ENCODE data around the gene RASSF6.
"Not testable (repeated sequence)": the region's sequence is repeated elsewhere in the genome, so short reads cannot be mapped to it uniquely, and the experiment has no call there.

Gene RASSF6, protein sequence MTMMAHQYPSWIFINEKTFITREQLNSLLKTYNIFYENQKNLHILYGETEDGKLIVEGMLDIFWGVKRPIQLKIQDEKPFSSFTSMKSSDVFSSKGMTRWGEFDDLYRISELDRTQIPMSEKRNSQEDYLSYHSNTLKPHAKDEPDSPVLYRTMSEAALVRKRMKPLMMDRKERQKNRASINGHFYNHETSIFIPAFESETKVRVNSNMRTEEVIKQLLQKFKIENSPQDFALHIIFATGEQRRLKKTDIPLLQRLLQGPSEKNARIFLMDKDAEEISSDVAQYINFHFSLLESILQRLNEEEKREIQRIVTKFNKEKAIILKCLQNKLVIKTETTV

GRCh38 chr4:73620115-73620792, at the start of gene RASSF6:
Gene RASSF6, minus strand, starts transcription at chr4:73620436. Its CDS starts 8,641 bp downstream, at chr4:73611795.
- DNase-seq = no peak

DNA sequence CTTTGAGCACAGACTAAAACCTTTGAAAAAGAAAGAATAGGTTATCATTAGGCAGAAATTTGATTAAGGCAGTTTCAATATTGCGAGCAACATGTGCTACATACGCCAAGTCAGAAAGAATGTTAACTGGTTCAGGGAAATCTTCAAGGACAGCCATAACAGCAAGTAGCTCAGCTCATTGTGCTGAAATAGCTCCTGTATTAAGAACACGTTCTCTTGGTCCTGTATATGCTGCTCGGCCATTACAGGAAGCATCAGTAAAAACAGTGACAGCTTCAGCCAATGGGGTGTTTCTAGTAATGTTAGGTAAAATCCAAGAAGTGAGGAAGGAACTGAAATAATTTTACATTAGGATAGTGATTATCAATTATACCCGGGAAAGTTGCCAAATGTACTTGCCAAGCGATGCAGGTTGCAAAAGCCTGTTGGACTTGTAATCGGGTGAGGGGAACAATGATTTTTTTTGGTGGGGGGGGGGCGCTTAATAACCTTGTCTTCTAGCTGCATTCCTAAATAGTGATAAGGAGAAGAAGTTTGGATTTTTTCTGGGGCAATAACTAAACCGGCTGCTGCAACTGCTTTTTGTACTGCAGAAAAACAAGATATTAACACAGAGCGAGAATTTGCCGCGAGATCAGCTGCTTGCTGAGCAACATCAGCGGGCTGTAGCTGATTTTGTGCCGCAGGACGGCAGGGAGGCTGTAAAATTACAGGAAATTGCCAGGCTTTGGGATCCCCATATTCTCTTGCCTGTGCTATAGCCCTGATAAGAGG, 49.4 kb upstream of the RASSF6 start:
- no peak for DNase-seq

DNA sequence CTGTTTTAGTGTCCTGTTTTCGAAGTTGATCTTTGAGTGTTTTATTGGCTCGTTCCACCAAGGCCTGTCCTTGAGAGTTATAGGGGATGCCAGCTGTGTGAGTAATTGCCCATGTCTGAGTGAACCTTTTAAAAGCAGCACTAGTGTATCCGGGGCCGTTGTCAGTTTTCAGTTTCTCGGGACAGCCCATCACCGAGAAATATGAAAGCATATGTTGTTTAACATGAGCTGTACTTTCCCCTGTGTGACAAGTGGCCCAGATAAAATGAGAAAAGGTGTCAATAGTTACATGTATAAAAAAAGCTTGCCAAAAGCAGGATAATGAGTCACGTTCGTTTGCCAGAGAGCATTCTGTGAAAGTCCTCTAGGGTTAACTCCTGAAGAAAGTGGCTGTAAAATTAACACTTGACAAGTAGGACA, 48.6 kb upstream of the RASSF6 start:
- no peak for DNase-seq

GRCh38 chr4:73665924-73666323, 45.7 kb upstream of the RASSF6 start:
- DNase-seq = not testable (repeated sequence)

DNA sequence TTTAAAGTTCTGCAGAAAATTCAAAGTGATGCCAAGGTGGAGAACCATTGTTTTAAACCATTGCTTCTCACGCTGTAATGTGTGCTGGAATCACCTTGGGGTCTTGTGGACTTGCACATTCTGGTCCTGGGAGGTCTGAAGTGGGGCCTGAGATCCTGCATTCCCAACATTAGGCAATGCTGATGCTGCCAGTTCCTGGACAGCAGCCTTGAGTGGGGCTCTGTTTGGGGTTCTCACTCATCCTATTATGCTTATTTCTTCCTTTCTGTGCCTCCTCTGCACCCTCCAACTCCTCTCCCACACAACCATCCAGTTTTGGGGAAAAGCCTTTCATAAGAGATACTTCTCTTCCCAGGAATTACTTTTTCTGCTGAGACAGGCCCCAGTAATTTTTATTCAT, 44.2 kb upstream of the RASSF6 start:
- DNase-seq = no peak

- no peak for DNase-seq
Measured at GRCh38 chr4:73663576-73663975, 43.3 kb upstream of the RASSF6 start.

DNA sequence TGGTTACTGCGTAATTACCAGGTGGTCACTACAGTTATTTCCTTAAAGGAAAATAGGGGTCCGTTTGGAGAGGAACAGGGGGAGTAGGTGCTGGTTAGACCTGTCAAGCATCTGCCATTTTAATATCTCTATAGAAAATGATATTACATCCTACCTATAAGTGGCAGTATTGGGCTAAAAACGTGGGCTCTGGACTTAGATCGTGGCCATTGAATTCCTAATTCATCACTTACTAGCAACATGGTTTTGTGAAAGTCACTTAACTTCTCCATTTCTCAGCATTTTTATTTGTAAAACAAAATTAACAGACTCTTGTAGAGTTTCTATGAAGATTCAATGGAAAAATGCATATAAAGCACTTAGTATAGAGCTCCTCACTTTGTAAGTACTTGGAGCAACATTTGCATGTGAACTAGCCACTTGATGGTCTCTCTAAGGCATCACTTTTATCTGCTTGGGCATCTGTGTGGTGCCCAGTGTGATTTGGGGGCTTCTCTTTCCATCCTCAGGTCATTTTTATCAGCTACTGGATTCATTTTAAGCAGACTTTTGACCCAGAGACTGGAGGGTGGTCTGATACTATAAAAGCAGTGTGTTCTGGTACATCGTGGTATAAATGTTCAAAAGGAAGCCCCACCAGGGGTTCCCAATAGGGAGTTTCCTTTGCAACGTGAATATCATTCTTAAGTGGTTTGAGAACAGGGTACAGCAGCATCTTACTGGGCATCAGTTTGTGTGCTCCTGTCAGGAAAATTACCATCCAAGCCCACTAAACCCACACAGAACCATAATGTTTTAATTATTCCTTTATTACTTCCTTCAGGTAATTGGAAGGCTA, 42.7 kb upstream of the RASSF6 start:
- DNase-seq = no peak

- DNase-seq = peak; percentile 12
Measured at GRCh38 chr4:73661646-73662119, 41.4 kb upstream of the RASSF6 start.

- no peak for DNase-seq
Measured at GRCh38 chr4:73660808-73661207, 40.6 kb upstream of the RASSF6 start.

DNA sequence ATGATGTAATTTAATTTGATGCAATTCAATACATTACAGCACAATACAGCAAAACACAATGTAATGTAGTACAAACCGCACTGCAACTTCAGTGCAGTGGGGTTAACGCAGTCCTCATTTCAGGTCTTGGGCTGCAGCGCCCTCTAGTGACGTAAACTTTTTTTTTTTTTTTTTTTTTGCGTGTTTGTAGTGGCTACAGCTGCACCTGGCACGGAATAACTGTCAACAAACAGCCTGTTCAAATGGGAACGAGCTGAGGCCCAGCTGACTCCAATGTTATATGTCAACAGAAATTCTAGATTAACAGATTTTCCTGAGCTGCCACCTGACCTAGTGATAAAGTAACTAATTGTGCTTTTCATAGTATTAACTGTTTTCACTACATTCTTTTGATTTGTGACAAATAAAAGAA, 33.5 kb upstream of the RASSF6 start:
- DNase-seq = no peak

- no peak for DNase-seq
Measured at GRCh38 chr4:73650250-73650649, 30.0 kb upstream of the RASSF6 start.

DNA sequence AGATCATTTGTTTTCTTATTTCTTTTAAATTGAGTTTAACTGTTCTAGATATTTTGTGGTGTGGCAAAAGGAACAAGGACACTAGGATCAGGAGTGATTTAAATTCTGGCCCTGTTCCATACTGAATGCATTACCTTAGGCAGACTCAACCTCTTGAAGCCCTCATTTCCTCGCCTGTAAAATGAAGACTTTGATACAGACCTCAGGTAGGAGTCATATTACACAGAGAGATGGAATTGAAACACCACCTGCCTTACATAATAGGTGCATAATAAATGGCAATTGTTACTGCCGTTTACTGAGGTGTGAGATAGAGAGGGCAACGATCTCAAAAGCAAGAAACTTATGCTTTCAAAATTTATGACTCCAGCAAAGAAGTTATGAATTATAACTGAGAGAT, 28.2 kb upstream of the RASSF6 start:
- DNase-seq = no peak

GRCh38 chr4:73646117-73646516, 25.9 kb upstream of the RASSF6 start:
- no peak for DNase-seq

GRCh38 chr4:73631565-73632226, 11.5 kb upstream of the RASSF6 start:
- DNase-seq = no peak

GRCh38 chr4:73628834-73629233, 8.6 kb upstream of the RASSF6 start:
- DNase-seq = not testable (repeated sequence)

DNA sequence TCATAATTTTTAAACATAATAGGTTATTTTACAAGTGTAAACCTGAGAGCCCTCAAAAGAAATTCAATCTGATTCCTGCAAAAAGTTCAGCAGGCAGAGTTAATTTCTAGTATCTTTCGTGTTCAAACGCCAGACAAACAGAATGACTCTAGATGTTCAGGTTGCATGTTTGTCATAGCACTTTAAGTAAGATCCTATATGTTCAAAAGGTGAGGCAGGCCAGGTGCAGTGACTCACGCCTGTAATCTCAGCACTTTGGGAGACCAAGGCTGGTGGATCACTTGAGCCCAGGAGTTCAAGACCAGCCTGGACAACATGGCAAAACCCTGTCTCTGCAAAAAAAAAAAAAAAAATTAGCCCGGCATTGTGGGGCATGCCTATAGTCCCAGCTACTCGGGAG, 1.1 kb upstream of the RASSF6 start:
- no peak for DNase-seq

- DNase-seq = no peak
Measured at GRCh38 chr4:73619346-73619745, 890 bp downstream of the RASSF6 start.

- DNase-seq = no peak
Measured at GRCh38 chr4:73617256-73617655, 3.0 kb downstream of the RASSF6 start.

- no peak for DNase-seq
Measured at GRCh38 chr4:73615613-73616012, 4.6 kb downstream of the RASSF6 start.

GRCh38 chr4:73614311-73614867, 5.8 kb downstream of the RASSF6 start:
- no peak for DNase-seq

DNA sequence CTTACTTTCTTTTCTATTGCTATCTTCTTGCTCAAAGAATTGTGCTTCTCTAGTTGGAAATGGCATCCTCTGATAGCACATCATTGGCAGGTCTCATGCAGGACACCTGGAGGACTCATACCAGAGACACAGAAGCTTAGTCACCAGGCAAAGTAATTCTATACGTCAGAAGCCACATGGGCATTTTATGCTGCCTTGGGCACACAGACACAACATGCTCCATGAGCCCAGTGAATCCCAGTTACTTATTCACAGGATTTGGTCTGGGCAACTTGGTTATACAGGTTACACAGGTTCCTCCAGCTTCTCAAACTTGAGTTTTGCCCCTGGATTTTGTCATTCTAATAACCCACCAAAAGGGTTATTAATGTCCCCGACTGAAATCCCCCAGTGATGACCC, 7.1 kb downstream of the RASSF6 start:
- no peak for DNase-seq

- no peak for DNase-seq
Measured at GRCh38 chr4:73612032-73612431, 8.2 kb downstream of the RASSF6 start.
